ENCODE data around the gene CITED2.

CITED2 gene

GRCh38 chr6:139329224-139329623, 45.2 kb downstream of the CITED2 start:
- CTCF ChIA-PET = interaction anchor here (0.7 to 1.3 kb wide), 2 partner anchors 16 to 79 kb away, joined by 3 to 5 read pairs; no protein-coding TSS in a partner anchor
- H3K27ac ChIP-seq (ENCODE audit: extremely low read depth, low read depth, low read length) = no peak overlapping the region

GRCh38 chr6:139327038-139327437, 47.4 kb downstream of the CITED2 start:
- no peak for TF ChIP-seq ZNF677 (tag by site-specific recombination; IDR thresholded peaks at IDR 0.05)
- no peak for TF ChIP-seq ZNF692 (tag by site-specific recombination; IDR thresholded peaks at IDR 0.05)
- no peak for TF ChIP-seq ZNF335 (tag by site-specific recombination; conservative IDR thresholded peaks at IDR 0.05)
- CTCF ChIA-PET = interaction anchor here (1.4 kb wide), 1 partner anchor 108 kb away, joined by 3 read pairs; no protein-coding TSS in a partner anchor

More at GRCh38 chr6:139329224-139329623, 45.2 kb downstream of the CITED2 start:
- Histone ChIP-seq H3K36me3 (ENCODE audit: control insufficient read depth in 2 of 2, insufficient read depth in 1 of 2, low read length in 2 of 2) (no peaks in the 10 kb centered on the region), H3K4me1 (ENCODE audit: control insufficient read depth, insufficient read depth, low read length) (no peaks in the 10 kb centered on the region), H3K9me3 (ENCODE audit: control insufficient read depth, insufficient read depth, low read depth, low read length) (no peaks in the 10 kb centered on the region), H3K4me3 (ENCODE audit: low read depth, low read length) (no peak overlapping the region)
- 0 out of 2 replicates have a peak, but pooled peaks have one; percentile 34 for TF ChIP-seq ZNF580 (tag by site-specific recombination; IDR thresholded peaks at IDR 0.05)
- no peak for TF ChIP-seq ZNF449 (tag by site-specific recombination; IDR thresholded peaks at IDR 0.05)
- TF ChIP-seq ZNF404 (tag by site-specific recombination; IDR thresholded peaks at IDR 0.05) = no peak
- TF ChIP-seq ZNF146 (tag by site-specific recombination; IDR thresholded peaks at IDR 0.05) = peak; percentile 75
- POLR2A ChIA-PET = no interaction called here

GRCh38 chr6:139325686-139326085, 48.8 kb downstream of the CITED2 start:
- no peaks in the 10 kb centered on the region for H3K4me1 ChIP-seq (ENCODE audit: control insufficient read depth, insufficient read depth, low read length)
- H3K4me3 ChIP-seq (ENCODE audit: low read depth, low read length) = no peak overlapping the region
- POLR2A ChIA-PET = no interaction called here
- CTCF ChIA-PET = interaction anchor here (0.5 to 1.3 kb wide), 2 partner anchors 19 to 57 kb away, joined by 3 read pairs; no protein-coding TSS in a partner anchor
- TF ChIP-seq ZSCAN30 (tag by site-specific recombination; IDR thresholded peaks at IDR 0.05) (no peak), ZNF223 (tag by site-specific recombination; IDR thresholded peaks at IDR 0.05) (no peak), ZFP69B (tag by site-specific recombination; IDR thresholded peaks at IDR 0.05) (no peak), PRDM10 (tag by site-specific recombination; IDR thresholded peaks at IDR 0.05) (no peak), ELK4 (IDR thresholded peaks at IDR 0.05; ENCODE audit: borderline replicate concordance, low read depth, low read length) (no peak), PBX3 (CRISPR knock-in tag; IDR thresholded peaks at IDR 0.05) (no peak), ZNF548 (tag by site-specific recombination; IDR thresholded peaks at IDR 0.05) (no peak), ZNF704 (tag by site-specific recombination; IDR thresholded peaks at IDR 0.05) (no peak), ZNF473 (tag by site-specific recombination; IDR thresholded peaks at IDR 0.05) (no peak), SP2 (tag by site-specific recombination; IDR thresholded peaks at IDR 0.05) (no peak)
- H3K36me3 ChIP-seq (ENCODE audit: control insufficient read depth in 2 of 2, insufficient read depth in 1 of 2, low read length in 2 of 2) = no peaks in the 10 kb centered on the region
- no peak overlapping the region for H3K27ac ChIP-seq (ENCODE audit: extremely low read depth, low read depth, low read length)
- H3K9me3 ChIP-seq (ENCODE audit: control insufficient read depth, insufficient read depth, low read depth, low read length) = no peaks in the 10 kb centered on the region

More at GRCh38 chr6:139327038-139327437, 47.4 kb downstream of the CITED2 start:
- no peaks in the 10 kb centered on the region for H3K36me3 ChIP-seq (ENCODE audit: control insufficient read depth in 2 of 2, insufficient read depth in 1 of 2, low read length in 2 of 2)
- POLR2A ChIA-PET = no interaction called here
- no peak overlapping the region for H3K4me3 ChIP-seq (ENCODE audit: low read depth, low read length)
- no peaks in the 10 kb centered on the region for H3K4me1 ChIP-seq (ENCODE audit: control insufficient read depth, insufficient read depth, low read length)
- H3K27ac ChIP-seq (ENCODE audit: extremely low read depth, low read depth, low read length) = no peak overlapping the region
- no peaks in the 10 kb centered on the region for H3K9me3 ChIP-seq (ENCODE audit: control insufficient read depth, insufficient read depth, low read depth, low read length)
